ENCODE data around the gene TM7SF2. TPM values are rescaled to one million over a fixed set of nuclear protein-coding genes. Genes with fewer than 3 reads are reported as not detected.
A peak's percentile ranks its signal among the peaks of the same experiment; 100 is the strongest.

TM7SF2 gene
- total RNA-seq, 1 experiment from 2014 or later, result 74.8 TPM

- H3K27ac Mint-ChIP-seq, result peak overlapping the region in 2 of 3 experiments; percentile 55 to 88; a peak in 3 of 7 replicates
- Histone ChIP-seq H2BK5ac (ENCODE audit: insufficient read length, low read length) (no peak overlapping the region), H4K20me1 (ENCODE audit: control insufficient read depth, insufficient read depth, insufficient read length) (no peaks in the 10 kb centered on the region), H3K23ac (ENCODE audit: insufficient read length, low read depth, low read length) (no peak overlapping the region), H3K9ac (ENCODE audit: extremely low read depth, insufficient read length, low read length) (no peak overlapping the region), H3K14ac (ENCODE audit: insufficient read depth, low read length) (no peak overlapping the region), H3K23me2 (ENCODE audit: insufficient read length, low read depth, low read length, poor library complexity, severe bottlenecking) (peaks cover 5% of the 10 kb centered on the region), H3K4ac (ENCODE audit: low read depth, low read length) (no peak overlapping the region), H4K5ac (ENCODE audit: insufficient read length, low read depth, low read length) (no peak overlapping the region), H2BK20ac (ENCODE audit: low read depth, low read length, poor library complexity, severe bottlenecking) (no peak overlapping the region), H2BK15ac (ENCODE audit: low read depth, low read length) (no peak overlapping the region), H3K27ac (ENCODE audit: insufficient read length, low read depth, low read length) (no peak overlapping the region), H2BK12ac (ENCODE audit: insufficient read length, low read depth, low read length) (no peak overlapping the region), H3K79me2 (ENCODE audit: insufficient read depth, low read length) (peaks cover 8% of the 10 kb centered on the region; the same call in 1 of the 2 replicates), H4K8ac (replicated peaks; ENCODE audit: insufficient read length, low read depth, low read length) (no peak overlapping the region), H3K9me3 (ENCODE audit: control insufficient read depth, low read depth, low read length) (no peaks in the 10 kb centered on the region), H3K4me1 (ENCODE audit: insufficient read depth, low read length) (no peaks in the 10 kb centered on the region), H3K79me1 (ENCODE audit: insufficient read depth, low read depth, low read length, poor library complexity, severe bottlenecking) (peaks cover 13% of the 10 kb centered on the region), H3K56ac (ENCODE audit: insufficient read length, low read depth, low read length) (no peak overlapping the region), H3K18ac (ENCODE audit: insufficient read length, low read depth, low read length) (no peak overlapping the region), H4K91ac (ENCODE audit: insufficient read length, low read depth, low read length) (no peak overlapping the region), H2BK120ac (ENCODE audit: low read depth, low read length, poor library complexity, severe bottlenecking) (no peak overlapping the region), H2AFZ (ENCODE audit: low read length) (no peak overlapping the region), H3T11ph (ENCODE audit: low read length) (no peak overlapping the region), H3K27me3 (ENCODE audit: insufficient read depth, low read length) (no peaks in the 10 kb centered on the region), H2AK5ac (ENCODE audit: insufficient read length, low read length) (no peak overlapping the region), H3K4me2 (ENCODE audit: insufficient read depth, insufficient read length, low read length) (peak overlapping the region; percentile 1)
- no CpG with 5 or more reads among the region's 9 CpGs for WGBS (ENCODE audit: extremely low coverage, insufficient read length, low lambda C conversion rate)
- H3K4me1 Mint-ChIP-seq, result peaks cover 14 to 17% of the 10 kb centered on the region in 2 experiments
- no peaks in the 10 kb centered on the region for H3K27me3 Mint-ChIP-seq (ENCODE audit: low read depth)
- no peak overlapping the region for H3K4me3 Mint-ChIP-seq
- no peaks in the 10 kb centered on the region; a peak in 1 of 5 replicates for H3K9me3 Mint-ChIP-seq
- TF ChIP-seq CTCF (conservative IDR thresholded peaks at IDR 0.05), result no peak
- H3K36me3 Mint-ChIP-seq (ENCODE audit: insufficient read depth in 1 of 3, low read depth in 3 of 3), result peaks cover 48 to 74% (median 72%) of the 10 kb centered on the region in 3 experiments
- DNase-seq, result no peak
Observed at GRCh38 chr11:65078786-65079342, 32.8 kb upstream of the TM7SF2 start.
